CD14-positive monocyte (primary cell): ENCODE results near the gene ULBP3. TPM values are rescaled to one million over a fixed set of nuclear protein-coding genes. Genes with fewer than 3 reads are reported as not detected.

Experiments
- DNase-seq, 3 donors: peaks; one replicate each; pipeline ENCODE4 v3.0.0-alpha.2; 2011 to 2022
- H2AFZ ChIP-seq: 2 replicates; pipeline ENCODE4 v1.6.0; 2012; ENCODE audit warnings: mild to moderate bottlenecking, low read depth, low read length, inconsistent platforms; ENCODE audit not compliant: insufficient read depth, poor library complexity, severe bottlenecking
- H3K27ac ChIP-seq, 2 donors: 1 replicate in 1 of 2; 2 replicates in 1 of 2; pipeline ENCODE4 v1.5.1; 2012 to 2013; ENCODE audit warnings: low read length in 2 of 2, control low read depth in 1 of 2, inconsistent platforms in 1 of 2, low read depth in 1 of 2, mild to moderate bottlenecking in 1 of 2
- H3K27me3 ChIP-seq, 2 donors: one replicate each; pipeline versions ENCODE4 v1.6.0 to v1.6.1; 2011 to 2013; ENCODE audit warnings: low read length in 2 of 2; ENCODE audit not compliant: control insufficient read depth in 2 of 2, insufficient read depth in 2 of 2
- H3K36me3 ChIP-seq, 2 donors: replicated peaks in 1 of 2; 1 replicate in 1 of 2; 2 replicates in 1 of 2; pipeline versions ENCODE4 v1.5.1 to v1.6.1; 2012 to 2013; ENCODE audit warnings: low read length in 2 of 2, control low read depth in 1 of 2, inconsistent platforms in 1 of 2, mild to moderate bottlenecking in 1 of 2; ENCODE audit not compliant: insufficient read depth in 2 of 2, control insufficient read depth in 1 of 2
- H3K4me1 ChIP-seq, 2 donors: 1 replicate in 1 of 2; 2 replicates in 1 of 2; pipeline versions ENCODE4 v1.5.1 to v1.6.1; 2012 to 2013; ENCODE audit warnings: low read length in 2 of 2, control low read depth in 1 of 2, inconsistent platforms in 1 of 2, mild to moderate bottlenecking in 1 of 2, moderate library complexity in 1 of 2; ENCODE audit not compliant: insufficient read depth in 2 of 2, control insufficient read depth in 1 of 2
- H3K4me2 ChIP-seq: replicated peaks from 2 replicates; pipeline ENCODE3; 2012; ENCODE audit warnings: low read length, moderate library complexity, mild to moderate bottlenecking; ENCODE audit not compliant: poor library complexity, severe bottlenecking; ENCODE audit errors: extremely low read depth
- H3K4me3 ChIP-seq, 3 experiments: fragments of 200-600 bp in 1 of 3; sonication (generic) in 1 of 3; replicated peaks in 1 of 3; 1 replicate in 2 of 3; 2 replicates in 1 of 3; pipeline ENCODE4 v1.5.1; 2011 to 2013; ENCODE audit warnings: low read length in 3 of 3, mild to moderate bottlenecking in 3 of 3, control low read depth in 2 of 3, low read depth in 2 of 3, inconsistent platforms in 1 of 3, moderate library complexity in 1 of 3
- H3K79me2 ChIP-seq: 2 replicates; pipeline ENCODE4 v1.6.0; 2012; ENCODE audit warnings: mild to moderate bottlenecking, control low read depth, inconsistent platforms, low read length, moderate library complexity; ENCODE audit not compliant: insufficient read depth
- H3K9ac ChIP-seq: 2 replicates; pipeline ENCODE4 v1.6.0; 2017; ENCODE audit warnings: low read length, mild to moderate bottlenecking; ENCODE audit not compliant: insufficient read depth, poor library complexity, severe bottlenecking
- H3K9me3 ChIP-seq, 2 donors: replicated peaks in 1 of 2; 1 replicate in 1 of 2; 2 replicates in 1 of 2; pipeline versions ENCODE4 v1.5.1 to v1.6.1; 2012 to 2013; ENCODE audit warnings: low read length in 2 of 2, control low read depth in 1 of 2; ENCODE audit not compliant: control insufficient read depth in 1 of 2, insufficient read depth in 1 of 2
- H4K20me1 ChIP-seq: 2 replicates; pipeline ENCODE4 v1.6.0; 2012; ENCODE audit warnings: mild to moderate bottlenecking, low read length, control low read depth, moderate library complexity; ENCODE audit not compliant: insufficient read depth
- H3K27ac Mint-ChIP-seq, 7 donors: one replicate each; pipeline ENCODE4 v1.8.0; 2020; ENCODE audit warnings: mild to moderate bottlenecking in 7 of 7, mixed read lengths in 7 of 7, moderate library complexity in 6 of 7, inconsistent platforms in 2 of 7
- H3K27me3 Mint-ChIP-seq, 3 donors: one replicate each; pipeline ENCODE4 v1.8.0; 2021 to 2022; ENCODE audit warnings: low read depth in 3 of 3, mild to moderate bottlenecking in 3 of 3, mixed read lengths in 3 of 3, moderate library complexity in 3 of 3, inconsistent platforms in 1 of 3
- H3K36me3 Mint-ChIP-seq, 2 donors: one replicate each; pipeline ENCODE4 v1.8.0; 2020; ENCODE audit warnings: mixed read lengths in 2 of 2, inconsistent platforms in 1 of 2, mild to moderate bottlenecking in 1 of 2
- H3K4me1 Mint-ChIP-seq: one replicate; pipeline ENCODE4 v1.8.0; 2020; ENCODE audit warnings: mild to moderate bottlenecking, mixed read lengths
- H3K4me3 Mint-ChIP-seq, 2 donors: one replicate each; pipeline ENCODE4 v1.8.0; 2020; ENCODE audit warnings: mild to moderate bottlenecking in 2 of 2, mixed read lengths in 2 of 2, moderate library complexity in 1 of 2
- H3K9me3 Mint-ChIP-seq, 7 donors: one replicate each; pipeline ENCODE4 v1.8.0; 2020 to 2022; ENCODE audit warnings: mixed read lengths in 7 of 7, mild to moderate bottlenecking in 6 of 7, moderate library complexity in 6 of 7, inconsistent platforms in 2 of 7
- WGBS: methylation state at CpG from one replicate; pipeline ENCODE4 v1.1.5; 2013; ENCODE audit warnings: missing lambda C conversion rate; ENCODE audit not compliant: insufficient coverage; 5-methylcytosine and 5-hydroxymethylcytosine counted together
- intact Hi-C, 2 donors: fragments of 100-400 bp; cut with micrococcal nuclease; formaldehyde crosslinking; loops; one replicate each; pipeline versions ENCODE4 v1.15.0 to v1.15.1; 2023
- polyA plus RNA-seq, 3 donors: library from polyadenylated mRNA; depleted of rRNA in 1 of 3; unstranded in 2 of 3; stranded (reverse) in 1 of 3; fragments of 300-500 nt in 2 of 3; fragments of >200 nt in 1 of 3; fragmentation: Illumina TruSeq in 2 of 3; gene quantifications; 1 replicate in 2 of 3; 2 replicates in 1 of 3; pipeline ENCODE4 v1.2.3, GENCODE V29; 2012 to 2021
- TF ChIP-seq, protein P1 (sequence below): fragments of 200-600 bp; IDR thresholded peaks from one replicate; pipeline ENCODE4 v1.8.0; 2022; ENCODE audit warnings: antibody characterized with exemption, mild to moderate bottlenecking

Gene ULBP3
- polyA plus RNA-seq, 3 donors, result 0.08 TPM; not detected in 2

DNA sequence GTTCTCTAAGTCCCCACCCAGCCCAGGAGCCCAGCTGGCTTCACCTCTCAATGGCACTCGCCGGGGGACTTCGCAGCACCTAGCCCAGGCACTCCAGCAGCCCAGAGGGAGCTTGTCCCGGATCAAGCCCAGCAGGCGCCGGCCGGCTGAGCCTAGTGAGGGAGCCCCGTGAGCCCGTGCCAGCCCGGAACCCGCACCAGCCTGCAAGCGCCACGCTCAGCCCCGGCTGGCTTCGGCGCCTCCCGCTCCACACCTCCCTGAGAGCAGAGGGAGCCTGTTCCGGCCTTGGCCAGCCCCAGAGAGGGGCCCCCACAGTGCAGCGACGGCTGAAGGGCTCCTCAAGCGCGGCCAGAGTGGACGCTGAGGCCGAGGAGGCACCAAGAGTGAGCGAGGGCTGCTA, 46.8 kb upstream of the ULBP3 start:
- no peak overlapping the region for H3K27ac ChIP-seq
- no peak overlapping the region for H2AFZ ChIP-seq
- H3K36me3 ChIP-seq, result no peaks in the 10 kb centered on the region
- Mint-ChIP-seq H3K9me3 (peaks cover 0 to 13% (median 4%) of the 10 kb centered on the region in 7 donors), H3K4me1 (peaks cover 11% of the 10 kb centered on the region), H3K27me3 (peaks cover 7 to 9% (median 7%) of the 10 kb centered on the region in 3 donors), H3K36me3 (no peaks in the 10 kb centered on the region), H3K27ac (no peak overlapping the region), H3K4me3 (no peak overlapping the region)
- H3K4me2 ChIP-seq, result no peak overlapping the region
- intact Hi-C loops, result no loop called here
- H4K20me1 ChIP-seq, result no peaks in the 10 kb centered on the region
- H3K27me3 ChIP-seq, result no peaks in the 10 kb centered on the region
- H3K9me3 ChIP-seq, result no peaks in the 10 kb centered on the region
- TF ChIP-seq, protein P1, sequence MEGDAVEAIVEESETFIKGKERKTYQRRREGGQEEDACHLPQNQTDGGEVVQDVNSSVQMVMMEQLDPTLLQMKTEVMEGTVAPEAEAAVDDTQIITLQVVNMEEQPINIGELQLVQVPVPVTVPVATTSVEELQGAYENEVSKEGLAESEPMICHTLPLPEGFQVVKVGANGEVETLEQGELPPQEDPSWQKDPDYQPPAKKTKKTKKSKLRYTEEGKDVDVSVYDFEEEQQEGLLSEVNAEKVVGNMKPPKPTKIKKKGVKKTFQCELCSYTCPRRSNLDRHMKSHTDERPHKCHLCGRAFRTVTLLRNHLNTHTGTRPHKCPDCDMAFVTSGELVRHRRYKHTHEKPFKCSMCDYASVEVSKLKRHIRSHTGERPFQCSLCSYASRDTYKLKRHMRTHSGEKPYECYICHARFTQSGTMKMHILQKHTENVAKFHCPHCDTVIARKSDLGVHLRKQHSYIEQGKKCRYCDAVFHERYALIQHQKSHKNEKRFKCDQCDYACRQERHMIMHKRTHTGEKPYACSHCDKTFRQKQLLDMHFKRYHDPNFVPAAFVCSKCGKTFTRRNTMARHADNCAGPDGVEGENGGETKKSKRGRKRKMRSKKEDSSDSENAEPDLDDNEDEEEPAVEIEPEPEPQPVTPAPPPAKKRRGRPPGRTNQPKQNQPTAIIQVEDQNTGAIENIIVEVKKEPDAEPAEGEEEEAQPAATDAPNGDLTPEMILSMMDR, result no peak
- peaks cover 0 to 3% of the 10 kb centered on the region in 2 donors for H3K4me1 ChIP-seq
- DNase-seq, result no peak
- no peaks in the 10 kb centered on the region for H3K79me2 ChIP-seq
- no peak overlapping the region for H3K4me3 ChIP-seq
- H3K9ac ChIP-seq, result no peak overlapping the region
- WGBS, result 94% methylated on average over 17 of the region's 25 CpGs

DNA sequence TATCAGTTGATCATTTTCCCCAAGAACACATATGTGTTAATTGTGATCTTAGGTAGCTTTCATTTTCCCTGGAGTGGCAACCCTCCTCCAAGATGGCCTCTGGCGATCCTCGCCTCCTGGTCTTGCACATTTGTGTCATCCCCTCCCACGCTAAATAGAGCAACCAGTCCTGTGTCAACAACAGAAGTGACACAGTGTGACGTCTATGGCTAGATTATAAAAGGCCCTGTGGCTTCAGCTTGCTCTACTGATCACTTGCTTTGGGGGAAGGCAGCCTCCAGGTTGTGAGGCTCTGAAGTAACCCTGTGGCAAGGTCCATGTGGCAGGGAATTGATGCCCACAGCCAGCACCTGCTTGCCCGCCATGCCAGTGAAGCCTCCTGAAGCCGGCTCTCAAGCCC, 43.3 kb upstream of the ULBP3 start:
- Histone ChIP-seq H4K20me1 (no peaks in the 10 kb centered on the region), H3K9me3 (no peaks in the 10 kb centered on the region), H2AFZ (no peak overlapping the region), H3K9ac (no peak overlapping the region), H3K4me1 (no peaks in the 10 kb centered on the region), H3K79me2 (no peaks in the 10 kb centered on the region), H3K27ac (no peak overlapping the region), H3K27me3 (no peaks in the 10 kb centered on the region), H3K36me3 (no peaks in the 10 kb centered on the region), H3K4me3 (no peak overlapping the region), H3K4me2 (no peak overlapping the region)
- intact Hi-C loops, result no loop called here
- no peak overlapping the region for H3K27ac Mint-ChIP-seq
- no peaks in the 10 kb centered on the region for H3K4me1 Mint-ChIP-seq
- TF ChIP-seq, protein P1, result no peak
- WGBS, result 93% methylated on average over 5 of the region's 6 CpGs
- peaks cover 0 to 12% (median 4%) of the 10 kb centered on the region in 7 donors for H3K9me3 Mint-ChIP-seq
- H3K36me3 Mint-ChIP-seq, result no peaks in the 10 kb centered on the region
- no peak overlapping the region for H3K4me3 Mint-ChIP-seq
- DNase-seq, result no peak
- H3K27me3 Mint-ChIP-seq, result peaks cover 1 to 9% (median 9%) of the 10 kb centered on the region in 3 donors
